ENCODE results near the gene MNS1. TPM values are rescaled to one million over a fixed set of nuclear protein-coding genes. Genes with fewer than 3 reads are reported as not detected.

The MNS1 gene
- total and polyA plus RNA-seq, 2 of the 13 experiments (the other 11 are each of a cell fraction or from before 2014, with no cell fraction given) = 0.22 to 1.7 TPM

DNA sequence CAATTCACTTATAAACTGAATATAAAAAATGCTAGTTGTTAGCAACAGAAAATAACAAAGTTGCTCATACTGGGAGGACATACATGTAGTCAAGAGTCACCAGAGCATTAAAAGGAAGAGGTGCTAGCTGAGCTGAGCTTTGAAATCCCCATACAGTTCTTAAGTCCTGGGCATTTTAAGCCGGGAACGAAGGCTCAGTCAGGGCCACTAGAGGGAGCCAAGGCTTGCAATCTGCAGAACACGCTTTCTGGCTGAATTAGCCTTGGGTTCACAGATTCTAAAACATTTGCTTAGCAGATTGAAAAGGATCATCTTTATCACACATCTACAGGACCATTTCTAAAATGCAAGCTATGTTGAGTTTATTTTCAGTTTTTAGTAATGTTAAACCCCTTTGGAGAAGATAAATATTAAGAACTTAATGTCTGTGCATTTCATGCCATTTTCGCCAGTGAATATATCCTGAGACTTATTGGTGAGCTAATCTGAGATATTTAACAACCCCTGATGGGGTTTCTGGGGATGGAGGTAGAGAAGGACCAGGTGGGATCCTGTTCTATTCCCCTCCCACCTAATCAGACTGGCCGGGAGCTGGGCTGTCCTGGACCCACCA lies 26.3 kb upstream of the MNS1 start:
- CTCF ChIA-PET (ENCODE audit: low intra/inter-chr PET ratio, low total read pairs) = interaction anchor here (0.6 kb wide), 1 partner anchor 815 kb away, joined by 3 read pairs; no protein-coding TSS in a partner anchor
- 21% methylated on average over 5 of the region's 5 CpGs for WGBS (ENCODE audit: low lambda C conversion rate)
- H4K20me1 ChIP-seq (ENCODE audit: insufficient read depth, low read length) = no peaks in the 10 kb centered on the region
- no peak overlapping the region for H3K4me3 ChIP-seq (replicated peaks in 1 of 3; ENCODE audit: insufficient read depth in 1 of 3, low read depth in 2 of 3, low read length in 3 of 3)
- no peaks in the 10 kb centered on the region for H3K27me3 ChIP-seq (ENCODE audit: control insufficient read depth in 1 of 2, insufficient read depth in 2 of 2, low read length in 2 of 2)
- peak; percentile 83 for FAIRE-seq
- no peak overlapping the region for H3K9ac ChIP-seq (ENCODE audit: insufficient read depth, low read depth, low read length)
- intact Hi-C loops (cut with micrococcal nuclease; ENCODE audit: unreplicated experiment) (loop anchor here (10.0 kb wide), 3 partner anchors 244 to 724 kb away; partner anchors contain the start of gene ZNF280D), in situ Hi-C loops (cut with HindIII; ENCODE audit: extremely low pct_ligation_motif_present, low pct_unique_long_range_greater_than_20kb) (loop anchor here (10.0 to 25.0 kb wide), 4 partner anchors 374 to 1046 kb away; no protein-coding TSS in a partner anchor)
- no peaks in the 10 kb centered on the region for H3K79me2 ChIP-seq (ENCODE audit: insufficient read depth, low read length)
- 0 out of 2 replicates have a peak, but pooled peaks cover 6% of the 10 kb centered on the region for H3K4me1 ChIP-seq (ENCODE audit: insufficient read depth, low read length)
- no peak overlapping the region for H3K27ac ChIP-seq (ENCODE audit: extremely low read length, insufficient read depth, low read length)
- no TSS peak for BruUV-seq (replicated peaks)
- no peak overlapping the region for H2AFZ ChIP-seq (ENCODE audit: low read length)
- DNase-seq (ENCODE audit: low spot score) = peak; percentile 54
- no peaks in the 10 kb centered on the region for H3K9me3 ChIP-seq (ENCODE audit: low read length)
- no peaks in the 10 kb centered on the region for H3K36me3 ChIP-seq (replicated peaks in 1 of 2; ENCODE audit: control insufficient read depth in 1 of 2, insufficient read depth in 2 of 2, low read length in 2 of 2)
- H3K4me2 ChIP-seq (ENCODE audit: low read depth, low read length) = no peak overlapping the region
- ATAC-seq = peak; percentile 92
- POLR2A ChIA-PET = no interaction called here
- peak; percentile 84 for TF ChIP-seq STAG1 (CRISPR knock-in tag; IDR thresholded peaks at IDR 0.05)
- TF ChIP-seq, protein P1, sequence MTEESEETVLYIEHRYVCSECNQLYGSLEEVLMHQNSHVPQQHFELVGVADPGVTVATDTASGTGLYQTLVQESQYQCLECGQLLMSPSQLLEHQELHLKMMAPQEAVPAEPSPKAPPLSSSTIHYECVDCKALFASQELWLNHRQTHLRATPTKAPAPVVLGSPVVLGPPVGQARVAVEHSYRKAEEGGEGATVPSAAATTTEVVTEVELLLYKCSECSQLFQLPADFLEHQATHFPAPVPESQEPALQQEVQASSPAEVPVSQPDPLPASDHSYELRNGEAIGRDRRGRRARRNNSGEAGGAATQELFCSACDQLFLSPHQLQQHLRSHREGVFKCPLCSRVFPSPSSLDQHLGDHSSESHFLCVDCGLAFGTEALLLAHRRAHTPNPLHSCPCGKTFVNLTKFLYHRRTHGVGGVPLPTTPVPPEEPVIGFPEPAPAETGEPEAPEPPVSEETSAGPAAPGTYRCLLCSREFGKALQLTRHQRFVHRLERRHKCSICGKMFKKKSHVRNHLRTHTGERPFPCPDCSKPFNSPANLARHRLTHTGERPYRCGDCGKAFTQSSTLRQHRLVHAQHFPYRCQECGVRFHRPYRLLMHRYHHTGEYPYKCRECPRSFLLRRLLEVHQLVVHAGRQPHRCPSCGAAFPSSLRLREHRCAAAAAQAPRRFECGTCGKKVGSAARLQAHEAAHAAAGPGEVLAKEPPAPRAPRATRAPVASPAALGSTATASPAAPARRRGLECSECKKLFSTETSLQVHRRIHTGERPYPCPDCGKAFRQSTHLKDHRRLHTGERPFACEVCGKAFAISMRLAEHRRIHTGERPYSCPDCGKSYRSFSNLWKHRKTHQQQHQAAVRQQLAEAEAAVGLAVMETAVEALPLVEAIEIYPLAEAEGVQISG (CRISPR knock-in tag; IDR thresholded peaks at IDR 0.05) = no peak
- no peak for TF ChIP-seq FOXA1 (IDR thresholded peaks at IDR 0.05)
- TF ChIP-seq FOXA1 (CRISPR knock-in tag; IDR thresholded peaks at IDR 0.05) = no peak
- TF ChIP-seq, protein P2, sequence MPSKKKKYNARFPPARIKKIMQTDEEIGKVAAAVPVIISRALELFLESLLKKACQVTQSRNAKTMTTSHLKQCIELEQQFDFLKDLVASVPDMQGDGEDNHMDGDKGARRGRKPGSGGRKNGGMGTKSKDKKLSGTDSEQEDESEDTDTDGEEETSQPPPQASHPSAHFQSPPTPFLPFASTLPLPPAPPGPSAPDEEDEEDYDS (CRISPR knock-in tag; IDR thresholded peaks at IDR 0.05) = no peak
- TF ChIP-seq, protein P3, sequence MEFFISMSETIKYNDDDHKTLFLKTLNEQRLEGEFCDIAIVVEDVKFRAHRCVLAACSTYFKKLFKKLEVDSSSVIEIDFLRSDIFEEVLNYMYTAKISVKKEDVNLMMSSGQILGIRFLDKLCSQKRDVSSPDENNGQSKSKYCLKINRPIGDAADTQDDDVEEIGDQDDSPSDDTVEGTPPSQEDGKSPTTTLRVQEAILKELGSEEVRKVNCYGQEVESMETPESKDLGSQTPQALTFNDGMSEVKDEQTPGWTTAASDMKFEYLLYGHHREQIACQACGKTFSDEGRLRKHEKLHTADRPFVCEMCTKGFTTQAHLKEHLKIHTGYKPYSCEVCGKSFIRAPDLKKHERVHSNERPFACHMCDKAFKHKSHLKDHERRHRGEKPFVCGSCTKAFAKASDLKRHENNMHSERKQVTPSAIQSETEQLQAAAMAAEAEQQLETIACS (CRISPR knock-in tag; IDR thresholded peaks at IDR 0.05) = no peak
- TF ChIP-seq NR2F1 (CRISPR knock-in tag; IDR thresholded peaks at IDR 0.05) = no peak
- TF ChIP-seq ZNF331 (CRISPR knock-in tag; IDR thresholded peaks at IDR 0.05) = no peak
- TF ChIP-seq ZKSCAN8 (CRISPR knock-in tag; IDR thresholded peaks at IDR 0.05; ENCODE audit: borderline replicate concordance) = no peak
- peak; percentile 82 for TF ChIP-seq CTCF (CRISPR knock-in tag; IDR thresholded peaks at IDR 0.05)
- no peak for TF ChIP-seq EZH2 (conservative IDR thresholded peaks at IDR 0.05; ENCODE audit: low read depth, low read length)
- TF ChIP-seq XRCC5 (optimal IDR thresholded peaks at IDR 0.05; ENCODE audit: low read length) = peak; percentile 71
- TF ChIP-seq BHLHE40 (IDR thresholded peaks at IDR 0.05; ENCODE audit: low read length) = no peak
- TF ChIP-seq, protein P4, sequence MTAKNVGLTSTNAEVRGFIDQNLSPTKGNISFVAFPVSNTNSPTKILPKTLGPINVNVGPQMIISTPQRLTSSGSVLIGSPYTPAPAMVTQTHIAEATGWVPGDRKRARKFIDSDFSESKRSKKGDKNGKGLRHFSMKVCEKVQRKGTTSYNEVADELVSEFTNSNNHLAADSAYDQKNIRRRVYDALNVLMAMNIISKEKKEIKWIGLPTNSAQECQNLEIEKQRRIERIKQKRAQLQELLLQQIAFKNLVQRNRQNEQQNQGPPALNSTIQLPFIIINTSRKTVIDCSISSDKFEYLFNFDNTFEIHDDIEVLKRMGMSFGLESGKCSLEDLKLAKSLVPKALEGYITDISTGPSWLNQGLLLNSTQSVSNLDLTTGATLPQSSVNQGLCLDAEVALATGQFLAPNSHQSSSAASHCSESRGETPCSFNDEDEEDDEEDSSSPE (CRISPR knock-in tag; IDR thresholded peaks at IDR 0.05) = no peak
- TF ChIP-seq NFIB (CRISPR knock-in tag; IDR thresholded peaks at IDR 0.05; ENCODE audit: borderline replicate concordance) = no peak
- no peak for TF ChIP-seq HOXA5 (CRISPR knock-in tag; IDR thresholded peaks at IDR 0.05)
- TF ChIP-seq, protein P5, sequence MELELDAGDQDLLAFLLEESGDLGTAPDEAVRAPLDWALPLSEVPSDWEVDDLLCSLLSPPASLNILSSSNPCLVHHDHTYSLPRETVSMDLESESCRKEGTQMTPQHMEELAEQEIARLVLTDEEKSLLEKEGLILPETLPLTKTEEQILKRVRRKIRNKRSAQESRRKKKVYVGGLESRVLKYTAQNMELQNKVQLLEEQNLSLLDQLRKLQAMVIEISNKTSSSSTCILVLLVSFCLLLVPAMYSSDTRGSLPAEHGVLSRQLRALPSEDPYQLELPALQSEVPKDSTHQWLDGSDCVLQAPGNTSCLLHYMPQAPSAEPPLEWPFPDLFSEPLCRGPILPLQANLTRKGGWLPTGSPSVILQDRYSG (CRISPR knock-in tag; IDR thresholded peaks at IDR 0.05) = no peak
